CD14-positive monocyte (primary cell): Measurements from ENCODE around the gene SLC19A2. TPM values are rescaled to one million over a fixed set of nuclear protein-coding genes. Genes with fewer than 3 reads are reported as not detected.

Experiments
- DNase-seq, 3 donors: peaks; one replicate each; pipeline ENCODE4 v3.0.0-alpha.2; 2011 to 2022
- H2AFZ ChIP-seq: 2 replicates; pipeline ENCODE4 v1.6.0; 2012; ENCODE audit warnings: mild to moderate bottlenecking, low read depth, low read length, inconsistent platforms; ENCODE audit not compliant: insufficient read depth, poor library complexity, severe bottlenecking
- H3K27ac ChIP-seq, 2 donors: 1 replicate in 1 of 2; 2 replicates in 1 of 2; pipeline ENCODE4 v1.5.1; 2012 to 2013; ENCODE audit warnings: low read length in 2 of 2, control low read depth in 1 of 2, inconsistent platforms in 1 of 2, low read depth in 1 of 2, mild to moderate bottlenecking in 1 of 2
- H3K27me3 ChIP-seq, 2 donors: one replicate each; pipeline versions ENCODE4 v1.6.0 to v1.6.1; 2011 to 2013; ENCODE audit warnings: low read length in 2 of 2; ENCODE audit not compliant: control insufficient read depth in 2 of 2, insufficient read depth in 2 of 2
- H3K36me3 ChIP-seq, 2 donors: replicated peaks in 1 of 2; 1 replicate in 1 of 2; 2 replicates in 1 of 2; pipeline versions ENCODE4 v1.5.1 to v1.6.1; 2012 to 2013; ENCODE audit warnings: low read length in 2 of 2, control low read depth in 1 of 2, inconsistent platforms in 1 of 2, mild to moderate bottlenecking in 1 of 2; ENCODE audit not compliant: insufficient read depth in 2 of 2, control insufficient read depth in 1 of 2
- H3K4me1 ChIP-seq, 2 donors: 1 replicate in 1 of 2; 2 replicates in 1 of 2; pipeline versions ENCODE4 v1.5.1 to v1.6.1; 2012 to 2013; ENCODE audit warnings: low read length in 2 of 2, control low read depth in 1 of 2, inconsistent platforms in 1 of 2, mild to moderate bottlenecking in 1 of 2, moderate library complexity in 1 of 2; ENCODE audit not compliant: insufficient read depth in 2 of 2, control insufficient read depth in 1 of 2
- H3K4me2 ChIP-seq: replicated peaks from 2 replicates; pipeline ENCODE3; 2012; ENCODE audit warnings: low read length, moderate library complexity, mild to moderate bottlenecking; ENCODE audit not compliant: poor library complexity, severe bottlenecking; ENCODE audit errors: extremely low read depth
- H3K4me3 ChIP-seq, 3 experiments: fragments of 200-600 bp in 1 of 3; sonication (generic) in 1 of 3; replicated peaks in 1 of 3; 1 replicate in 2 of 3; 2 replicates in 1 of 3; pipeline ENCODE4 v1.5.1; 2011 to 2013; ENCODE audit warnings: low read length in 3 of 3, mild to moderate bottlenecking in 3 of 3, control low read depth in 2 of 3, low read depth in 2 of 3, inconsistent platforms in 1 of 3, moderate library complexity in 1 of 3
- H3K79me2 ChIP-seq: 2 replicates; pipeline ENCODE4 v1.6.0; 2012; ENCODE audit warnings: mild to moderate bottlenecking, control low read depth, inconsistent platforms, low read length, moderate library complexity; ENCODE audit not compliant: insufficient read depth
- H3K9ac ChIP-seq: 2 replicates; pipeline ENCODE4 v1.6.0; 2017; ENCODE audit warnings: low read length, mild to moderate bottlenecking; ENCODE audit not compliant: insufficient read depth, poor library complexity, severe bottlenecking
- H3K9me3 ChIP-seq, 2 donors: replicated peaks in 1 of 2; 1 replicate in 1 of 2; 2 replicates in 1 of 2; pipeline versions ENCODE4 v1.5.1 to v1.6.1; 2012 to 2013; ENCODE audit warnings: low read length in 2 of 2, control low read depth in 1 of 2; ENCODE audit not compliant: control insufficient read depth in 1 of 2, insufficient read depth in 1 of 2
- H4K20me1 ChIP-seq: 2 replicates; pipeline ENCODE4 v1.6.0; 2012; ENCODE audit warnings: mild to moderate bottlenecking, low read length, control low read depth, moderate library complexity; ENCODE audit not compliant: insufficient read depth
- H3K27ac Mint-ChIP-seq, 7 donors: one replicate each; pipeline ENCODE4 v1.8.0; 2020; ENCODE audit warnings: mild to moderate bottlenecking in 7 of 7, mixed read lengths in 7 of 7, moderate library complexity in 6 of 7, inconsistent platforms in 2 of 7
- H3K27me3 Mint-ChIP-seq, 3 donors: one replicate each; pipeline ENCODE4 v1.8.0; 2021 to 2022; ENCODE audit warnings: low read depth in 3 of 3, mild to moderate bottlenecking in 3 of 3, mixed read lengths in 3 of 3, moderate library complexity in 3 of 3, inconsistent platforms in 1 of 3
- H3K36me3 Mint-ChIP-seq, 2 donors: one replicate each; pipeline ENCODE4 v1.8.0; 2020; ENCODE audit warnings: mixed read lengths in 2 of 2, inconsistent platforms in 1 of 2, mild to moderate bottlenecking in 1 of 2
- H3K4me1 Mint-ChIP-seq: one replicate; pipeline ENCODE4 v1.8.0; 2020; ENCODE audit warnings: mild to moderate bottlenecking, mixed read lengths
- H3K4me3 Mint-ChIP-seq, 2 donors: one replicate each; pipeline ENCODE4 v1.8.0; 2020; ENCODE audit warnings: mild to moderate bottlenecking in 2 of 2, mixed read lengths in 2 of 2, moderate library complexity in 1 of 2
- H3K9me3 Mint-ChIP-seq, 7 donors: one replicate each; pipeline ENCODE4 v1.8.0; 2020 to 2022; ENCODE audit warnings: mixed read lengths in 7 of 7, mild to moderate bottlenecking in 6 of 7, moderate library complexity in 6 of 7, inconsistent platforms in 2 of 7
- CTCF ChIP-seq: fragments of 200-600 bp; IDR thresholded peaks from one replicate; pipeline ENCODE4 v1.8.0; 2022; ENCODE audit warnings: antibody characterized with exemption, mild to moderate bottlenecking
- WGBS: methylation state at CpG from one replicate; pipeline ENCODE4 v1.1.5; 2013; ENCODE audit warnings: missing lambda C conversion rate; ENCODE audit not compliant: insufficient coverage; 5-methylcytosine and 5-hydroxymethylcytosine counted together
- intact Hi-C, 2 donors: fragments of 100-400 bp; cut with micrococcal nuclease; formaldehyde crosslinking; loops; one replicate each; pipeline versions ENCODE4 v1.15.0 to v1.15.1; 2023
- polyA plus RNA-seq, 3 donors: library from polyadenylated mRNA; depleted of rRNA in 1 of 3; unstranded in 2 of 3; stranded (reverse) in 1 of 3; fragments of 300-500 nt in 2 of 3; fragments of >200 nt in 1 of 3; fragmentation: Illumina TruSeq in 2 of 3; gene quantifications; 1 replicate in 2 of 3; 2 replicates in 1 of 3; pipeline ENCODE4 v1.2.3, GENCODE V29; 2012 to 2021

Gene SLC19A2
- polyA plus RNA-seq, 3 donors, result 0.52 to 3.2 (median 0.81) TPM

DNA sequence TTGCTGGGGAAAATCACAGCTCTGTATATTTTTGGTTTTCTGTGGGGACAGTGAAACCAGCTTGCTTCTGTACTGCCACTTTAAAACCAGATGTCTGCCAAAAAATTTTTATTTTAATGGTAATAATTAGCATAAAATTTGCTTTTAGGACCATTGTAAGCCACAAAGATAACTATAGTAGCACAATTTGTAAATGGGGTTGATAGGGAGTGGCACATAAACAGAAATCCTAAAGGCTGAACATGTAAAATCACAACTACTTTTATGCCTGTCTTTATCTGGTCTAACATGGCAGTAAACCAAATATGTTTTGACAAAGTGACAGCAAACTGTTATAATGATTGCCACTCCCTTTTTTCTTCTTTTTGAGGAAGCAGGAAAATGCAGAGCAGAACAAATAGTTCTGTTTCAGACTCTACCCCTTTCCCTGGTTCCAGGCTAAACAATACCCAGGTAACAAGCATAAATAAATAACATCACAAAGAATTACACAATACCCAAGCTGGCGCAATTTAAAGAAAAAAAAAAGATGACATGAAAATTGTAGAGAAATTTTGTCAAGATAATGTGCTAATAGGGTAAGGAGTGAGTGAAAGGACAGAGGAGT, 34.4 kb downstream of the SLC19A2 start:
- peaks cover 9% of the 10 kb centered on the region for H3K4me1 Mint-ChIP-seq
- no peak overlapping the region for H3K27ac Mint-ChIP-seq
- Histone ChIP-seq H3K27ac (no peak overlapping the region), H3K27me3 (no peaks in the 10 kb centered on the region), H3K4me2 (no peak overlapping the region), H3K9me3 (no peaks in the 10 kb centered on the region), H3K79me2 (no peaks in the 10 kb centered on the region), H3K4me3 (no peak overlapping the region), H3K4me1 (no peaks in the 10 kb centered on the region), H3K9ac (no peak overlapping the region), H4K20me1 (no peaks in the 10 kb centered on the region), H3K36me3 (no peaks in the 10 kb centered on the region), H2AFZ (no peak overlapping the region)
- no peak overlapping the region for H3K4me3 Mint-ChIP-seq
- intact Hi-C loops, result no loop called here
- H3K27me3 Mint-ChIP-seq, result no peaks in the 10 kb centered on the region
- TF ChIP-seq CTCF, result no peak
- H3K9me3 Mint-ChIP-seq, result peaks cover 0 to 3% (median 0%) of the 10 kb centered on the region in 7 donors
- no peak for DNase-seq
- WGBS, result no CpG with 5 or more reads among the region's 1 CpG
- no peaks in the 10 kb centered on the region for H3K36me3 Mint-ChIP-seq

- H3K27me3 Mint-ChIP-seq, result peaks cover 0 to 2% (median 2%) of the 10 kb centered on the region in 3 donors
- WGBS, result no CpG with 5 or more reads among the region's 3 CpGs
- no peaks in the 10 kb centered on the region for H3K4me1 Mint-ChIP-seq
- H3K27ac ChIP-seq, result no peak overlapping the region
- H3K9ac ChIP-seq, result no peak overlapping the region
- TF ChIP-seq CTCF, result no peak
- DNase-seq, result no peak
- no peaks in the 10 kb centered on the region for H3K4me1 ChIP-seq
- no peaks in the 10 kb centered on the region for H3K36me3 ChIP-seq
- H2AFZ ChIP-seq, result no peak overlapping the region
- H3K4me2 ChIP-seq, result no peak overlapping the region
- H4K20me1 ChIP-seq, result no peaks in the 10 kb centered on the region
- H3K4me3 ChIP-seq, result no peak overlapping the region
- H3K36me3 Mint-ChIP-seq, result no peaks in the 10 kb centered on the region
- no peaks in the 10 kb centered on the region for H3K27me3 ChIP-seq
- intact Hi-C loops, result no loop called here
- no peaks in the 10 kb centered on the region for H3K79me2 ChIP-seq
- H3K9me3 Mint-ChIP-seq, result peaks cover 0 to 14% (median 10%) of the 10 kb centered on the region in 7 donors
- peaks cover 0 to 9% of the 10 kb centered on the region in 2 donors for H3K9me3 ChIP-seq
- H3K27ac Mint-ChIP-seq, result no peak overlapping the region
- H3K4me3 Mint-ChIP-seq, result no peak overlapping the region
Measured at GRCh38 chr1:169443923-169444322, 41.8 kb downstream of the SLC19A2 start.
